Left lung (tissue), 10 donors: ENCODE data around the gene SPATA12. TPM values are rescaled to one million over a fixed set of nuclear protein-coding genes. Genes with fewer than 3 reads are reported as not detected.

Source experiments
- ATAC-seq: fragments of 200-7000 bp; cut with Tn5 transposase; one replicate; pipeline ENCODE4 v1.9.1; 2020; ENCODE audit warnings: moderate library complexity
- DNase-seq, 4 donors: peaks; one replicate each; pipeline ENCODE4 v3.0.0-alpha.2; 2013 to 2020
- H3K27ac ChIP-seq, 2 donors: fragments of 200-600 bp; sonication (generic) in 1 of 2; one replicate each; pipeline versions ENCODE4 v1.5.0 to v1.8.0; 2020 to 2021
- H3K27me3 ChIP-seq, 2 donors: fragments of 200-600 bp; sonication (generic) in 1 of 2; one replicate each; pipeline versions ENCODE4 v1.5.0 to v1.8.0; 2020 to 2021
- H3K36me3 ChIP-seq, 2 donors: fragments of 200-600 bp; sonication (generic) in 1 of 2; one replicate each; pipeline versions ENCODE4 v1.5.0 to v1.8.0; 2020 to 2021
- H3K4me1 ChIP-seq, 2 donors: fragments of 200-600 bp; one replicate each; pipeline ENCODE4 v1.8.0; 2021
- H3K4me3 ChIP-seq, 2 donors: fragments of 200-600 bp; sonication (generic) in 1 of 2; one replicate each; pipeline versions ENCODE4 v1.5.0 to v1.8.0; 2020 to 2021; ENCODE audit warnings: mild to moderate bottlenecking in 1 of 2
- H3K9me3 ChIP-seq, 2 donors: fragments of 200-600 bp; sonication (generic) in 1 of 2; one replicate each; pipeline versions ENCODE4 v1.5.0 to v1.8.0; 2020 to 2021
- intact Hi-C, 2 donors: fragments of 100-400 bp; cut with DNase I; formaldehyde crosslinking; loops; one replicate each; pipeline versions ENCODE4 v1.11.2 to v1.14.2; 2022
- polyA plus RNA-seq, 6 donors: library from polyadenylated mRNA; unstranded; fragments of 120-200 nt; gene quantifications; one replicate each; pipeline ENCODE4 v1.2.1, GENCODE V29; 2013; ENCODE audit not compliant: insufficient read length in 6 of 6
- total RNA-seq, 2 donors: library from RNA; stranded (reverse); fragmentation: NEBNext Ultra II Directional; extraction: Animal tissue kit (Norgen Biotek cat#: 25700); gene quantifications; one replicate each; pipeline ENCODE4 v1.2.1, GENCODE V29; 2021
- TF ChIP-seq, protein P1 (sequence below), 2 donors: fragments of 200-600 bp; sonication (generic) in 1 of 2; IDR thresholded peaks; one replicate each; pipeline versions ENCODE4 v1.5.0 to v1.8.0; 2021; ENCODE audit warnings: antibody characterized with exemption in 2 of 2
- donor health status: DM: no; HTN: yes; CAD: no.
- donor health status: DM: no; HTN: no; CAD: no.

Gene SPATA12
- total and polyA plus RNA-seq, 8 donors, result 0.17 to 0.21 TPM; not detected in 6

DNA sequence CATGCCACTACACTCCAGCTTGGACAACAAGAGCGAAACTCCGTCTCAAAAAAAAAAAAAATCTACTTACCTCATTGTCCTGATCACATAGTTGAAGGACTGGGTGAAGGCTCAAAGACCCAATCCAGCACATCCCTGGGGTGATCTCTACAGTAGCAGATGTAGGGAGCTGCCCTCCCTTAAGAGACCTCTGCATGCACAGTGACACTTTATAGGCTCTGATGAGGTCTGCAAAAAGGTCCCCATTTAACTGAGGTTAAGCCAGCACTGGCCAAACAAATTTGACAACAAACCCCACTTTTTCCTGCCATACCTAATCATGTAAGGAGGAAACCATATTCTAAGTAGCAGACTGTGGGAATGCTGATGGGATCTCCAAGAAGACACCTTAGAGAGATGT lies 31.1 kb upstream of the SPATA12 start:
- intact Hi-C loops, result no loop called here
- no peaks in the 10 kb centered on the region for H3K9me3 ChIP-seq
- no peak overlapping the region for H3K27ac ChIP-seq
- TF ChIP-seq, protein P1, sequence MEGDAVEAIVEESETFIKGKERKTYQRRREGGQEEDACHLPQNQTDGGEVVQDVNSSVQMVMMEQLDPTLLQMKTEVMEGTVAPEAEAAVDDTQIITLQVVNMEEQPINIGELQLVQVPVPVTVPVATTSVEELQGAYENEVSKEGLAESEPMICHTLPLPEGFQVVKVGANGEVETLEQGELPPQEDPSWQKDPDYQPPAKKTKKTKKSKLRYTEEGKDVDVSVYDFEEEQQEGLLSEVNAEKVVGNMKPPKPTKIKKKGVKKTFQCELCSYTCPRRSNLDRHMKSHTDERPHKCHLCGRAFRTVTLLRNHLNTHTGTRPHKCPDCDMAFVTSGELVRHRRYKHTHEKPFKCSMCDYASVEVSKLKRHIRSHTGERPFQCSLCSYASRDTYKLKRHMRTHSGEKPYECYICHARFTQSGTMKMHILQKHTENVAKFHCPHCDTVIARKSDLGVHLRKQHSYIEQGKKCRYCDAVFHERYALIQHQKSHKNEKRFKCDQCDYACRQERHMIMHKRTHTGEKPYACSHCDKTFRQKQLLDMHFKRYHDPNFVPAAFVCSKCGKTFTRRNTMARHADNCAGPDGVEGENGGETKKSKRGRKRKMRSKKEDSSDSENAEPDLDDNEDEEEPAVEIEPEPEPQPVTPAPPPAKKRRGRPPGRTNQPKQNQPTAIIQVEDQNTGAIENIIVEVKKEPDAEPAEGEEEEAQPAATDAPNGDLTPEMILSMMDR (IDR thresholded peaks at IDR 0.05), result no peak
- H3K27me3 ChIP-seq, result no peaks in the 10 kb centered on the region
- no peaks in the 10 kb centered on the region for H3K4me1 ChIP-seq
- no peaks in the 10 kb centered on the region for H3K36me3 ChIP-seq
- ATAC-seq (no peak), DNase-seq (no peak)
- no peak overlapping the region for H3K4me3 ChIP-seq

DNA sequence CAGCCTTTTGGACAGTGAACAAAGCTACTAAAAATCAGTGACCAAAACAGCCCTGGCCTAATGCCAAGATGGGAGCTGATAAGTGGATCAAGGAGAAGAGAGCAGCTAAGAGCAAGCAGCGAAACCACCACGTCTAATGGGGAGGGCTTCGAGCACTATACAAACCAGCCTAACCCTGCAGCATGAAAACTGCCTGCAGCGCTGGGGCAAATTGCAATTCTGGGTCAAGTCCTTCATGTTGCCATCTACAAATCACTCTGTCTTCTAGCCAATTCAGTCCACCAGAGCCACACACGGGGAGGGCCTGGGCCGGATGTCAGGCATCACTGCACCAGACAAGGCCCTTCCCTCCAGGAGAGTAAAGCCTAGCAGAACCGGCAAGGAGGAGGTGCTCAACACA lies 30.5 kb upstream of the SPATA12 start:
- no peaks in the 10 kb centered on the region for H3K27me3 ChIP-seq
- no peaks in the 10 kb centered on the region for H3K36me3 ChIP-seq
- no peaks in the 10 kb centered on the region for H3K9me3 ChIP-seq
- no peak overlapping the region for H3K27ac ChIP-seq
- no peaks in the 10 kb centered on the region for H3K4me1 ChIP-seq
- no peak overlapping the region for H3K4me3 ChIP-seq
- intact Hi-C loops, result no loop called here
- ATAC-seq (no peak), DNase-seq (no peak)
- TF ChIP-seq, protein P1 (IDR thresholded peaks at IDR 0.05), result no peak

DNA sequence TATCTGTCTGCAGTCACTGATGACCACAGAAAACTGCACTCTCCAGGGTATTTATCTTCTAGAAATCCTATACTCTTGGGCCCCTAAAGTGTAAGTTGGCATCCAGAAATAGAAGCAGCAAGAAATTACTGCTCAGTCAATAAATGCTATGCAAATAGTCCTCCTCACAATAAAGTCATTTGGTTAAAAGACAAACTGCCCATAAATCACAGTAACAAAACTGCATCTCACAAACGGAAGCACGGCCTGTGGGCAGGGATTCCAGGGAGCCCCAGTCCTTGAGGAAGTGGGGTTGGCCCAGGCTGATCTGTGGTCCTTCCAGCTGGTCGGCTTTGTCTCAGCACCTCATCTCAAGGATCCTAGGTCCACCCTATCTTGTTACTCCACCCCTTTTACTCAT lies 29.7 kb upstream of the SPATA12 start:
- Histone ChIP-seq H3K27me3 (no peaks in the 10 kb centered on the region), H3K27ac (no peak overlapping the region), H3K4me1 (no peaks in the 10 kb centered on the region), H3K9me3 (no peaks in the 10 kb centered on the region), H3K4me3 (no peak overlapping the region), H3K36me3 (no peaks in the 10 kb centered on the region)
- TF ChIP-seq, protein P1 (IDR thresholded peaks at IDR 0.05), result no peak
- intact Hi-C loops, result no loop called here
- ATAC-seq (no peak), DNase-seq (no peak)

DNA sequence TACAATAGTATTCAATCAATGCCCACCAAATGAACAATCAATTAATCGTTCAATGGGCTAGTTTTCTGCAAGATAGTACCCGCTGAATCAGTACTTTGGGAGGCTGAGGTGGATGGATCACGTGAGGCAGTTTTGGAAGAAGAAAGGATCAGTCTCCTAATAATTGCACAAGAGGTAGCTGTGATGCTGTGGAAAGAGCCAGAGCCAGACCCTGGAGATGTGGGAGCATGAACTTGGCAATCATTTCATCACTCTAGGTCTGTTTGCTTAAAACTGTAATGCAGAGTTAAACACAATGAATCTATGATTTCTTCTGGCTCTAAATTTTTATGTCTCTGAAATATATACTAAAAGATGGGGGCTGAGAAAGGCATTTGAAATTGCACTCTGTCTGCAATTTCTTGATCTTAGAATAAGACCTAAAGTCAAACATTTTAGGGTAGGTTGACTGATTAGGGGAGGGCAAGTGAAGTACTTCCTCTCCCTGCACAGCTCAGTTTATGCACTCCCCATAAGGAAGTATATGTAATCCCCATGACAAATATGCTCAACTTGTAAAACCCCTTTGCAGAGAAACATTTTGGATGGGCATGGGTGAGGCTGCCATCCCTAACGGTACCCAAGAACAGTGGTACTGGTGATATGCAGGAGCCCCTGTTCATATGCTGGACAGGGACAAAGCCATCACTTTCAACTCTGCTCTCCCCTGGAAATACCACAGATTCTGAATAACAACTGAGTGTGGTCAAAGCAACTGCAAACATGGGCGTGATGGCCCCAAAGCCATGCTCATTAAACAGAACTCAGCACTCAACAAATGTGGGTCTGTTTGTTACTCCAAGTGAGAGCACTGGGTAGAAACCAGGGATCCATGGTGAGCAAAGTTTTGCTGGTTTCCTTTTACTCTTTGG lies 28.6 kb upstream of the SPATA12 start:
- H3K4me1 ChIP-seq, result no peaks in the 10 kb centered on the region
- intact Hi-C loops, result no loop called here
- no peak overlapping the region for H3K27ac ChIP-seq
- H3K36me3 ChIP-seq, result no peaks in the 10 kb centered on the region
- TF ChIP-seq, protein P1 (IDR thresholded peaks at IDR 0.05), result no peak
- H3K4me3 ChIP-seq, result no peak overlapping the region
- H3K27me3 ChIP-seq, result no peaks in the 10 kb centered on the region
- H3K9me3 ChIP-seq, result no peaks in the 10 kb centered on the region
- ATAC-seq (no peak), DNase-seq (no peak)

DNA sequence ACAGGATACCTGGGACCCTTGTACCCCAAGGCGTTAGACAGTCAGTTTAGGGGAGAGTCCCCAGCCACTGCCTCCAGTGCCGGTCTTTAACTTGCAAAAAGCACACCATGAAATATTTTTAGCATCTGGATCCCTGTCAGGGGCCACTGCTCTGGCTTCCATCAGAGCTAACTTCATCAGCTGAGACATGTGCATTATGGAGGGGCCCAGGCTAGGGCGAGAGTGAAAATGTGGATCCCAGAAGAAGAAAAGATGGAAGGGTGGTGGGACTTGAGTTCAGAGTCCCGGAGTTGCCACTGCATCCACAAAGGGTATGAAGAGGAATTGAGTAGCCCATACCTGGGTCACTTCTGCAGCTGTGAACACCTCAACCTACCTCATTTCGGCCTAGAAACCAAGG lies 23.5 kb upstream of the SPATA12 start:
- intact Hi-C loops, result no loop called here
- H3K9me3 ChIP-seq, result no peaks in the 10 kb centered on the region
- H3K27ac ChIP-seq, result no peak overlapping the region
- ATAC-seq (no peak), DNase-seq (peak in 1 of 4 donors; percentile 51)
- no peak overlapping the region for H3K4me3 ChIP-seq
- TF ChIP-seq, protein P1 (IDR thresholded peaks at IDR 0.05), result no peak
- no peaks in the 10 kb centered on the region for H3K36me3 ChIP-seq
- no peaks in the 10 kb centered on the region for H3K27me3 ChIP-seq
- H3K4me1 ChIP-seq, result no peaks in the 10 kb centered on the region
